B cell (primary cell): Measurements from ENCODE around the gene CLCN3.

Experiments
- CTCF ChIP-seq: fragments of 200-600 bp; IDR thresholded peaks from one replicate; pipeline ENCODE4 v1.8.0; 2022; ENCODE audit warnings: antibody characterized with exemption, mild to moderate bottlenecking
- EZH2 ChIP-seq: IDR thresholded peaks from 2 replicates; pipeline ENCODE4 v1.6.1; 2012; ENCODE audit warnings: borderline replicate concordance, low read depth, mild to moderate bottlenecking, moderate library complexity, low read length; ENCODE audit not compliant: insufficient read depth, poor library complexity, severe bottlenecking

DNA sequence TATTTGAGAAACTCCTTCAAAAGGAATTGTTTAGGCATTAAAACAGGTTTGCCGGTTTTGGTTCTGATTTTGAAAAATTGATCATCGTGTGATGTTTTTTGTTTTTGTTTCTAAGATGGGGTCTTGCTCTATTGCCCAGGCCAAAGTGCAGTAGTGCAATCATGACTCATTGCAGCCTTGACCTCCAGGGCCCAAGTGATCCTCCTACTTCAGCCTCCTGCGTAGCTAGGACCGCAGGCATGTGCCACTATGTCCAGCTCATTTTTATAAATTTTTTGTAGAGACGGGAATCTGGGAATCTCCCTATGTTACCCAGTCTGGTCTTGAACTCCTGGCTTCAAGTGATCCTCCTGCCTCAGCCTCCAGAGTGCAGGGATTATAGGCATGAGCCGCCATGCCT is 35.0 kb downstream of the CLCN3 start:
- TF ChIP-seq CTCF: no peak
- no peak for TF ChIP-seq EZH2
